ENCODE data around the gene RCOR1.

RCOR1 gene

DNA sequence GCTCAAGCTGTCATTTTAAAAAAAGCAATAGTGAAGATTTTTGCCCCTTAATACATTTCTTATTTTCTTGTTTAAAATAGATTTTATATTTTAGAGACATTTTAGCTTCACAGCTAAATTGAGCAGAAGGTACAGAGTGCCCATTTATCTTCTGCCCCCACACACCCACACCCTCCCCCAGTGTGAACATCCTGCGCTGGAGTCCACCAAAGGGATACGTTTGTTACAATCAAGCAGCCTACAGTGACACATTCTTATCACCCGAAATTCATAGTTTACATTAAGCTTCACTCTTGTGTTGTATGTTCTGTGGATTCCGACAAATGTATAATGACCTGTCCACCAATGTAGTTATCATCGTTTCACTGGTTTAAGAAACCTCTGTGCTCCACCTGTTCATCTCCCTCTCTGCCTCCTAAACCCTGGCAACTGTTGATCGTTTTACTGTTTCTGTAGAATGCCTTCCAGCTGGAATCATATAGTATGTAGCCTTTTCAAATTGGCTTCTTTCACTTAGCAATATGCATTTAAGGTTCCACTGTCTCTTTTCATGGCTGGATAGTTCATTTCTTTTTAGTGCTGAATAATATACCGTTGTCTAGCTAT is 93.8 kb downstream of the RCOR1 start:
- no peak for DNase-seq

DNA sequence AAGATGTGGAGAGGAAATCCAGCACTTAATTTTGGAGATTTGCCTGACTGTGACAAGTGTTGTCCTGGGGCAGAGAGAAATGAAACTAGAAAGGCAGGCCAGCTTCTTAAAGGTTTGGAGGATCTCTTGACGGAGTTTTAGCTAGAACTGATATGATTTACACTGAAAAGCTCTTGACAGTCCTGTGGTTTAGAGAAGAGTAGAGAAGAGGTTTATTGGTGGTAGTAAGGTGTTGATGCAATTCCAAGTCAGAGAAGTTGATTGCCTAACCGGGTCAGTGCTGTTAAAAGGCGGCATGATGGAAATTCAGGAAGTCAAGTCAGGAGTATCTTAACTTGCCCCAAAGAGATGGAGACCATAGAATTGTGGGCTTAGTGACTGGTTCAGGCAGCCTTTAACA is 95.8 kb downstream of the RCOR1 start:
- no peak for DNase-seq

DNA sequence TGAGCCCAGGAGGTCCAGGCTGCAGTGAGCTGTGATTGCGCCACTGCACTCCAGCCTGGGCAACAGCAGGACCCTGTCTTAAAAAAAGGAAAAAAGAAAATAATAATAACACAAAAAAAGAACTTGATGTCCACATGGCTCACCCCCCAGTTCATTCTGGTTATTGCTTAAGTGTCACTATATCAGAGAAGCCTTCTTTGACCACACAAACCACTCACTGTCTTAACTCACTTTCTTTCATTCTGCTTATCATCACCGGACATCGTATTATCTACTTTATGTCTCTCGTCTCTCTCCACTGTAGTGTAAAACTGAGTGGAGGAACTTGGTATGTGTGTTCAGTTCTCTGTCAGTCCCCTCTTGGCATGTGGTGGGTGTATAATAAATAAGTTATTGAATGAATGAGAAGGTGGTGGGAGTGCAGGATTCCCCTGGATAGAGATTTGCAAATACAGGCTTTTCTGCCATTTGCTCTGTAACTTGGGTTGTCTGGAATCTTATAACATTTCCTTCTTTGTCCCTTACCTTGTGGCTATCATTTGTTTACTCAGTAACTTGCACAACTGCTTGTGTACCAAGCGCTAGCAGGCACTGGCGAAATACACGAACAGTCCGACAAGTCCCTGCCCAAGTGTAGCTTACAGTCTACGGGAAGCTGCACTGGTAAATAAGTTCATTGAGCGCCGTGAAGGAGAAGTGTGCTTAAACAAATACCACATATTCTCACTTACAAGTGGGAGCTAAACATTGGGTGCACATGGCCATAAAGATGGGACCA is 98.2 kb downstream of the RCOR1 start:
- DNase-seq = no peak

DNA sequence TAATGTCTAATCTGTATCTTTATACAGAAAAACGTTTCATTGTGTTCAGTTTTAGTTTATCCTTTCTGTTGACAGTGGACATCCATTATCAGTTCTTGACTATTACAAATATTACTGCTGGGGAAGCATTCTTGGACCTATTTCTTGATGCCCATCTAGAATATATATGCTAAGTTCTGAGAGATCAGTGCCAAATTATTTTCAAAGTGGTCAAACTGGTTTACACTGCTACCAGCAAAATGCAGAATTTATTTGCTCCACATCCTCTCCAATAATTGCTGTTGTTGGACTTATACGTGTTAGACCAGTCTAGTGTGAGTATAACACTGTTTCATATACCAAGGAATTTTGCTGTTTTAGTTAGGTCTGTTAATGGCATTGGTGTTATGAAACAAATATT is 99.3 kb downstream of the RCOR1 start:
- no peak for DNase-seq

DNA sequence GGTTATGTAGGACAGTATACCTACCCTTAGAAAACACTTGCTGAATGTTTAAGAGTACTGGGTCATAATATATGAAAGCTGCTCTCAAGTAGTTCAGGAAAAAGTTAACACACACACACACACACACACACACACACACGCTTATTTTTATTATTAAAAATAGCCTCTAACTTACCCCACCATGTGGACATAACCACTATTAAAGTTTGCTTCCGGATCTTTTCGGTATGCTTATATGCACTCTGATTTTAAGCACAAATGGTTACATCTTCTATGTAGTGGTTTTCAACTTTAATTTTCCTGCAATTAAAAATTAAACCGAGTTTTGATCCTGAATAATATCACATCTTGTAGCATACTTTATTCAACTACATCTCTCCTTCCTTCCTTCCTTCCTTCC is 99.9 kb downstream of the RCOR1 start:
- no peak for DNase-seq

DNA sequence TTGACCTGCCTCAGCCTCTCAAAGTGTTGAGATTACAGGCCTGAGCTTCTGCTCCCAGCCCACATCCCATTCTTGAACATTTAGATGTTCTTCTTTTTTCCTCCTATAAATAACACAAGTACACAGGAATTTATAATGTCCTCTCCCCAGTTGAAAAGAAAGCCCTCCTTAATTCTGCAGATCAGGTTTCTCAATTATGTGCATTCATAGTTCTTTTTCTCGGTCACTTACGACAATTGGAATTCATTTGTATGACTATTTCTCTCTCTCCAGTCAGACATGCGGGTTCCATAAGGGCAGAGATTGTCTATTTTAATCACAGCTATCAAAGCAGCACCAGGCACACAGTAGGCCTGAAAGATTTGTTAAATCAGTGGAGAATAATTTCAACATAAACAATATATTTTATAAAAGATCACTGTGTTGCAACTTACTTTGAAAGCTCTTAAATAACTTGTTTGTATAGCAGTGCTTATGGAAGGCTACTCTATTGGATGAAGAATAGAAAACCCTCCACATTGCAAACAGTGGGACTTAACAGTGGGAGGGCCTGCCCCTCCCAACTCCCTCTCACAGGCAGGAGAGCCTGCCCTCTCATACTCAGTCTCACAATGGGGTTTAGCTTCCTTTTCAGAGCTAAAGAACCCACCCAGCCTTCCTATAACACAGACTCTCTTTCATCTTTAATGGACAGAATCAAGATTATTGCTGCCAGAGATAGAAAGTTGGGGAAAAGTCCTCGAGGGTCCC is 100.7 kb downstream of the RCOR1 start:
- no peak for DNase-seq

DNA sequence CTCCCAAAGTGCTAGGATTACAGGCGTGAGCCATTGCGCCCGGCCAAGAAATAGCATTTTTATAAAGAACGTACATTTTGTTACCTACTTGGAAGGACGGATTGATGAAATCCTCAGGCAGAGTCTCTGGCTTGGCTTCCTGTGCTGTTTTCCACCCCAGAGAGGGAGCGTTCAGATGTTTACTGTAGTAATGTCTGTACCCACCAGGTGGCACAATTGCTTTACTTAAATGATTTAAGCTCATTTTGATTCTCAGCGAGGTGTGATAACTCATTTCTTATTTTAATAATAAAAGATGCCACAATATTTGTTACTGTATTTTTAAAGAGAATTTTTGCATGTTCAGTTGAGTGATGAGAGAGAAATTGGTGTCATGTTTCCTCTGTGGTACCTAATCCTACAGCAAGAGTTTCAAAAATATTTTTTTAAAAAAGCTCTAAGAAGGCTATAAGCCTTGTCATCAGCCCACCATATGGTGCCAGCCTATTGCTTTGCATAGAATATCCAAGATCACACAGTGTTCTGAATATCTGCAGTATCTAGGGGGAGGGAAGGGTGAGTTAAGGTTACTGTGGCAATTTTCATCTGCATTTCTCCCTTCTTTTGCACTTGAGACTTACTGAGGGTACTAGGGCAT is 102.2 kb downstream of the RCOR1 start:
- DNase-seq = peak; percentile 53

DNA sequence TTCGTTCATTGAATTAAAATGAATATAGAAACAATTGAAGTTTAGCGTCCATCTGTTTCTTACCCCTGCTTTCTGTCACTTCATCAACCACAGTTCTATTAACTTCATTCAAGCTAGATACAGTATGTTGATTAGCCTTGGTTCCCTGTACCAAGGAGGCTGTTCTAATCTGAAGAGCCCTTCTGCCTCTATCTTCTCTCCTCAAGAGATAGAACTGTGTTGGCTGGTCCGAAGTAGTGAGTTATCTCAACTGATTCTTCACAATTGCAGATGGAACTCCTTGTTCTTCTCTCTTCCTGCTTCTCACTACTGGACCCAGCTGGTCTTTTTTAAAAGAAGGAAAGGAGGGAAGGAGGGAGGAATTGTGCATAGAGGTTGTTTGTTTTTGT is 102.7 kb downstream of the RCOR1 start:
- DNase-seq = no peak

DNA sequence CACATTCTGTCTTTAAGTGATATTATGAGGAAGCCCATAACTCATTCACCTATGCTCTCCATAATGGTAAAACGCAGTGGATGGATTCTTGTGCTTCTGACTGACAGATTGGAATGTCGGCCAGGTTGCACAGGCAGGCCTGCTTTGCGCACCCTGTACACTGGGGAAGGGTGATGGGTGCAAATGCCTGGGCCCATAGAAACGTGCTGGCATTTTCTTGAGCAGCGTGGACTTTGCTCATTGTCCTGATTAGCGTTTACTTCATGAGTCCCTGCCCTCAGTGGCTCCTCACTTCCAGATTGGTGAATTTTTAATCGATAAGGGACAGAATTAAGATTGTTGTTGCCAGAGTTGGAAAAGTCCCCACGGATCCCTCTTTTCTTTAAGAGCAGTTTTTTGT is 103.9 kb downstream of the RCOR1 start:
- no peak for DNase-seq

DNA sequence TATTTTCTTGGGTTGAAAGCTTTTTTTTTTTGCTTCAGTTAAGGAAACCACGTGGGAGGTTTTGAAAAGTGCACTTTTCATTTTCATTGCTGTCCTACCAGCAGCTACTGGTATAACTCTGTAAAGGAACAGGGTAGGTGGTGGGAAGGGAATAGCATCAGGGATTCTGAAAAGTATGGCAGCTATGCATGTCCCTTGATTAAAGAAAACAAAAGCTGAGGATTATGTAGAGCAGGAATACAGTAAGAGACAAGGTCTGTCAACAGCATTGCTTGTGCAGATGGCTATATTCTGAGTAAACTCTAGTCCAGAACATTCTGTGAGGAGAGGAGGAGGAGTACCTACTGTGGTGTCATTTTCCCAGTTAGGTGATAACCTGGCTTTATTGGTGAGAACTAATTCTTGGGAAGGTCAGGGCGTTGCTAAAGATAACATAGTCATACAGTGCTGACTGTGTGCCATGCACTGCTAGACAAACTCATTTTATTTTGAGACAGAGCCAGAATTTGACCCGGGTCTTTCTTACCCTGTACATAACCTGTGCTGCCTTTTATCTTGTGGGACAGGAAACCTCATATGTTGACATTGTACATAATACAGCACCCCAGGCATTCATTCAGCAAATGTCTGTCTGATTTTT is 104.5 kb downstream of the RCOR1 start:
- no peak for DNase-seq

DNA sequence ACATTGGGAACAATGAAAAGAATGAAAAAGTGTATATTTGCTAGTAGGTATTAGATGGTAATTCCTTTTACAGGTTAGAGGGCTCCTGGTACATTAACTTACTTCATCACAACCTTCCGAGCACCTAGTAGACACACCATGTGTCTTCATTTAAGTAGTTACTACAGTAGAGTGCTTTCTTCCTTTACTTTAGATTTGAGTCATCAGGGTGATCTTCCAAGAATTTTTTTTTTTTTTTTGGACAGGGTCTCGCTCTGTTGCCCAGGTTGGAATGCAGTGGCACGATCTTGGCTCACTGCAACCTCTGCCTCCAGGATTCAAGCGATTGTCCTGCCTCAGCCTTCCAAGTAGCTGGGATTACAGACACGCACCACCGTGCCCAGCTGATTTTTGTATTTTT is 105.1 kb downstream of the RCOR1 start:
- DNase-seq = no peak

DNA sequence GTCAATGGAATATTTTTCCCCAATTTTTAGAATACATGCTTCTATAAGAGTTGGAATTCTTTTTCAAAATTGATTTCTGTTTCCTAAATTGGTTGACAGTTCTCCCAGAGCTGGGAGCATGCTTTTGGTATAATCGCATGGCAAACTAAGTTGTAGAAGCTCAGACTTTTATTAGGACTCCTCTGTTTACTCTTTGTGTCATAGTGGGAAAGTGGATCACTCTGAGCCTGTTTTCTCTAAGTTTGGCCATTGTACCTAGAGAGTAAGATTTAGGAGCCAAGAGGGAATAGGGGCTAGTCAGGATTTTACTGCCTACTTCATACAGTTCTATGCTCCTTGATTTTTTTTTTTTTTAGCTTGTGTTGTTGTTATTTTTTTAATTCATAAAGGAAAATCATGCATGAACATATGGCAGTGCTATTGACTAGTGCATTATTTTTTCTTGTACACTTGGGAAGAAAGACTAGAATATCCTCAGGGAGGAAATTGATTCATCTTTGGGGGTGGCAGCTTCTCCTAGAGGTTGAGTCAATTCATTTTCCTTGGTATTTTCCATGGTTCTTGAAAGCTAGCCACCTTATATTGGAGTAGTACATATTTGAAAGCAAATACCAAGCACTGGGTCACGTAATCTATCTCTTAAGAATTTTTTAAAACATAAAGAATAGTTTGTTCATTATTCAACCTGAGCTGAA is 107.1 kb downstream of the RCOR1 start:
- no peak for DNase-seq

DNA sequence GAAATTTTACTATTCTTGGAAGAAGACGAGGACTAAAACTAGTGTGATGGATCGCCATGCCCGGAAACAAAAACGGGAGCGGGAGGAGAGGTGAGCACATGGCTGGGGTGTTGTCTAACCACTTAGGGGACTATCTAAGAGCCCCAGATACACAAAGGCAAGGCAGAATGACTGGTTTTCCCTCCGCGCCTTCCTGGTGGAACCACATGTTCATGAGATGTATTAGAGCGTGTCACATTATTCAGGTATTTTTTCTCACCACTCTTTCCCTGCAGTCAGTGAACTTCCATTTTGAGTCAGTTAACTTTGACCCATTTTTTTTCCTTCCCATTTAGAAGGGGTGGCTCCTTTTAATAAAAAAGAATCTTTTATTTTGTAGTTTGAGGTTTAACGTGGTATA is 116.0 kb downstream of the RCOR1 start:
- DNase-seq = no peak

DNA sequence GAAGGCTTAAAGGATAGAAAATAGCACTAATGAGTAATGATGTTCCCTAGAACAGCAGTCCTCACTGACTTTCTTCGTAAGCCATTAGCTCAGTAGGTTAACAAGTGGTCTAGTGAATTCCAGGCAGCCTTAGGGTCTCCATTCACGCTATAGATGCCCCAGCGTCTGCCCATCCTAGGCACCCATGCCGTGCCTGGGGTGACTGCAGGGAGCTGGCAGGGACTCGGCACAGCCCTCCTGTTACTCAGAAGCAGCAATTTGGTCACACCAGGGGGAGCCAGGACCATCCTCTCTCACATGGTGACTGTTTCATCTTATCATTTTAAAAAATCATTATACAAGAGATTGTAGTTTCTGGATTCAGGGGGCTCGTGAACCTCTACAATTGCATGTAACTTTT is 118.8 kb downstream of the RCOR1 start:
- DNase-seq = no peak

DNA sequence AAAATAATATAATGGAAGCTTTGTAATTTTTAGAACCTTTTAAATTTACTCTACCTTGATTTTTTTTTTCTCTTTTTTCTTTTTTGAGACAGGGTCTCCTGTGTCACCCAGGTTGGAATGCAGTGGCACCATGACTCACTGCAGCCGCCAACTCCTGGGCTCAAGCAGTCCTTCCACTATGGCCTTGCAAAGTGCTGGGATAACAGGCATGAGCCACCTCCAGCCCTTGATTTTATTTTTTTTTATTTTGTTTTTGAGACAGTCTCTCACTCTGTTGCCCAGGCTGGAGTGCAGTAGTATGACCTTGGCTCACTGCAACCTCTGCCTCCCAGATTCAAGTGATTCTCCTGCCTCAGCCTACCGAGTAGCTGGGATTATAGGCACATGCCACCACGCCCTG is 119.5 kb downstream of the RCOR1 start:
- DNase-seq = no peak

DNA sequence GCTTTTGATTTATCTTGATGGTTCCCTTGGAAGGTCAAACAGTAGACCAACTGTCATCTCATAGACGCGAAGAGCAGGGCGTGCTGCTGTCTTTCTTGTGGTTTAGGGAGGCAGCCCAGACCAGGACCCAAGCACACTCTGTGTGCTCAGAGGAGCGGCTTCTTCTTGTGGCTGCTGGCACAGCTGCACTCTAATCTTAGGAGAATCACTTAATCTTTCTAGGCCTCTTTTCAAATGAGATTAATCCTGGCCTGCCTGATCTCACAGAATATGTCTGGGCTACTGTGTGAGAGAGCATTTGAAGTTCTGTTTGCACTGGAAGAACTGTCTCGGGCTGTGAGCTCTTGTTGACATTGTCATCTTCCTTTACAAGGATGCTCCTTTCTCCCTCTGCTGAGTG is 124.8 kb downstream of the RCOR1 start:
- no peak for DNase-seq

DNA sequence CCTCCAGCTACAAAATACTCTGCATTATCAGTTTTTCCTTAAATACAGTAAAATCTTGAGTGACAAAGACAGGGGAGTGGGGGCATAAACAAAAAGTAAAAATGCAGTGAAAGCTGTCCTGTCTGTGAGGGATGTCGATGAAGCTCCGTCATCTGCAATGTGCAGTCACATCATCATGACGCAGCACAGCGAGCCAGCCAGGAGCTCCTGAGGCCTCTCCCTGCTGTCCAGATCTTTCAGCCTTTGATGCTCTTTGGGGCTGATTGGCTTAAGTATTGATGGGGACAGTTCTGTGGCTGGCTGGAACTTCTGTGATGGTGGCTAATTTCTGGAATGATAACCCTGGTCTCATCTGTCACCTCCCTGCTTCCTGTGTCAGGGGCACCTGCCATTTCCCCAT is 130.2 kb downstream of the RCOR1 start:
- no peak for DNase-seq

DNA sequence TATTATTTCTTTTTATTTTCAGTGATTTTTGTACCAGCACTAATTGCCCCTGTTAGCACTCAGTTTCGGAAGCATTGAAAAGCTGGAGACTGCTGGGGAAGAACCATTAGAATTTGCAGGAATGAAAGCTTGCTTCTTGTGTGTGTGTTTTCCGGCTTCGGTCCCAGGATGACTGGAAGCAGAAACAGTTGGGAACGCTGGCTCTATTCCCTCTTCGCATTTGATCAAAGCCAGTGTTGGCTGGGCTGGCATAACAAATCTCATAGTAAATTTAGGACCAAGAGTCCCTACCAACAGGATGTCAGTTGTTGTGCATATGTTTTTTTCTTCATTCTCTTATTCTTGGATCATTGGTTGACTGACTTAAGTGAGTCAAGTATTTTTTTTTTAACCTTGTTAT is 131.2 kb downstream of the RCOR1 start:
- DNase-seq = no peak

DNA sequence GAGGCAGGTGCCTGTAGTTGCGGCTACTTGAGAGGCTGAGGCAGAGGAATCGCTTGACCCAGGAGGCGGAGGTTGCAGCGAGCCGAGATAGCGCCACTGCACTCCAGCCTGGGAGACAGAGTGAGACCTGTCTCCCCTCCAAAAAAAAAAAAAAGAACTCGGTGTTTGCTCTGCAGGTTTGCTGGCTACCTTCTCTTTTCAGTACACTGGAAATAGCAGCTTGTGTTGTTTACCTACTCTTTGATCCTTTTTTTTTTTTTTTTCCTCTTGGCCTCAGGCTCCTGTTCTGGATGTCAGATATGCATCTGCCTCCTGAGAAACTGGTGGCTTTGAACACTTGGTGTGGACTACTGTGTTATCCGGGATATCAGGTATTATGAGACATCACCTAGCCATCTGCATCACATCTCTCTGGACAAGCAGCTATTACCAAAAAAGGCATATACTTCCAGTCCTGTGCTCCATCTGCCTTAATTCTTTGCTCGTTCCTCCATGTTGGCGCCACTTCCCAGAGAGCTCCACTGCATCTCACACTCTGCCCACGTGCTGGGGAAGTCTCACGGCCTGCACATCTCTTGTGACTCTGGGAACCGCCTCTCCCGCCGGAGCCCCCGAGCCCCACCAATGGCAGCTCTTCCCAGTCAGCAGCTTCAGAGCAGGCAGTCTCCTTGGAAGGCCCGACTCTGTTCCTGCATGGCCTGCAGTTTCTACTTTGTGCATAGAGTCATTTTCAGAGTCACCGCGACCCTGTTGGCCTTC is 133.9 kb downstream of the RCOR1 start:
- no peak for DNase-seq

DNA sequence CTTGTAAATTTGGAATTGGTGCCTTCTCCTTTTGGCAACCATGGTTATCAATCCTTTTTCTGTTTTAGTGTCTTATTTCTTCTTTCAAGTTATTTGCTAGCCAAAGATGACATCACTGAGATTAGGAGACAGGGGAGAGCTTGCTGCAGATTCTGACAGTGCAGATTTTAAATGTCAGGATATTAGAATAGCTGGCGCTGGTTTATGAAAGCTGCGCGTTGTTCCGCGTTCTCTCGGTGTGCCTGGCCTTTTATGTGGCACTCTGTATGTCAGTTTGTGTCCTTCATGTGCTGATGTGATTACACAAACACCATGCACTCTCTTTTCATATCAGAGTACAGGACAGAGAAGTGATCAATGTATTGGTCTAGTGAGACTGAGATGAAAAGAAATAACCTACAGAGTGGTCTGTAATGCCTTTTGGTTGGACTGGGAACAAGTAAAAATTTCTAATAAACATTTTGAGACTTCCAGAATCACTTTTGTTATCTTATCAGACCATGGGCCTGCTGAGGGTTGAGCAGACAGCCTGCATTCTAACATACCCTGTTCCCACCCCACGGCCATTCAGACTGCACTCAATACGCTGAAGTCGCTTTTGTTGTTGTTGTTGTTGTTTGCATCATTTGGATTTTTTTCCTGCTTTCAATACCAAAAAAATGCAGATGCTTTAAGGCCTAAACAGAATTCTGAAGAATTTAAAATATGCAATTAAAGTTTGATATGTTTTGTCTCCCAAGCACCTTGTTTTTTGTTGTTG is 135.1 kb downstream of the RCOR1 start:
- no peak for DNase-seq

DNA sequence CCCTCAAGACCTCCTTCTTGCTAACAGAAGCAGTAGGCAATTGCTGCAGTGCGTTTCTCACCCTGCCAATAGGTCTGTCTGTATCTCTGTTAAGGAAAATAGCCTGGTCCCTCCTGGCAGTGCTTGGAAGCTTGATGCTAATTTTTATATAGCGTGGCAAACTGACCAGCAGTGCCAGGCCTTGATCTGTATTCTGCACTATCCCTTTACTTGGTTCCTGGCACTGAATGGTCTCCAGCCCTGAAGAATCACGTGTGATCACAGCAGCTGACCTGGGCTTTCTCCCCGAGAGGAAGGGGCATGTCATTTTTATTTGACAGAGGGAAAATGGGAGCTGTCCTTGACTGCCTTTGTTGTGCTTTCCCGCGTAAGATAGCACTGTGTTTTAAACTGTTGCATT is 136.1 kb downstream of the RCOR1 start:
- no peak for DNase-seq

Measured in NCI-H446 treated with DMSO at 0.1 percent for 48 hours (cell line).